GM20431 (cell line): Measurements from ENCODE around the gene EDDM3A.
"Not testable (repeated sequence)": the region's sequence is repeated elsewhere in the genome, so short reads cannot be mapped to it uniquely, and the experiment has no call there.

Experiments used
- in situ Hi-C: fragments of 300-500 bp; cut with MseI, MboI; formaldehyde crosslinking; loops from one replicate; pipeline ENCODE4 v1.15.0; 2020; ENCODE audit warnings: low sequenced_read_pairs; ENCODE audit not compliant: unreplicated experiment

Gene EDDM3A, protein sequence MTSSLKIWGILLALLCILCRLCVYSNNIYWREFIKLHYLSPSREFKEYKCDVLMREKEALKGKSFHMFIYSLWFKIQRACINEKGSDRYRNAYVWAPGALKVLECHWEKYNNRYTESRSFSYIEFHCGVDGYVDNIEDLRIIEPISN

GRCh38 chr14:20745571-20746358 is at the start of gene EDDM3A:
Gene EDDM3A, plus strand, starts transcription at chr14:20745887. Its CDS starts 1,694 bp downstream, at chr14:20747581.
- in situ Hi-C loops = no loop called here

DNA sequence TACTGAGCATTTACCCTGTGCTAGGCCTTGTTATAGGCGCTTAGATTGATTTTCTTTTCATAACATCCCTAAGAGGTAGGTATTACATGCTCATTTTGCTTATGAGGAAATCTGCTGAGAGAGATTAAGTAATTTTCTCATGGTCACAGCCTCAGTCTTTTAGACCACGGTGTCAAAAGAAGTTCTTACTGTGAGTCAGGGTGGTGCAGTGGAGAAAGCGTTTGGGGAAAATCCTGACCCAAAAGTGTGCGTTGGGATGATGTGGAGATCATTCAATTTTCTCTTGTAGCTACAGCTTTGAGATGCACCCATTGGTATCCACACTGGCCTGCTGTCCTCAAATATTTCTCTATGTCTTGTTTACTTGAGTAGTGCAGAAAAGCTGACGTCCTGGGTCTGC is 48.9 kb upstream of the EDDM3A start:
- in situ Hi-C loops = loop anchor here (10.0 kb wide), 1 partner anchor 158 kb away; no protein-coding TSS in a partner anchor

DNA sequence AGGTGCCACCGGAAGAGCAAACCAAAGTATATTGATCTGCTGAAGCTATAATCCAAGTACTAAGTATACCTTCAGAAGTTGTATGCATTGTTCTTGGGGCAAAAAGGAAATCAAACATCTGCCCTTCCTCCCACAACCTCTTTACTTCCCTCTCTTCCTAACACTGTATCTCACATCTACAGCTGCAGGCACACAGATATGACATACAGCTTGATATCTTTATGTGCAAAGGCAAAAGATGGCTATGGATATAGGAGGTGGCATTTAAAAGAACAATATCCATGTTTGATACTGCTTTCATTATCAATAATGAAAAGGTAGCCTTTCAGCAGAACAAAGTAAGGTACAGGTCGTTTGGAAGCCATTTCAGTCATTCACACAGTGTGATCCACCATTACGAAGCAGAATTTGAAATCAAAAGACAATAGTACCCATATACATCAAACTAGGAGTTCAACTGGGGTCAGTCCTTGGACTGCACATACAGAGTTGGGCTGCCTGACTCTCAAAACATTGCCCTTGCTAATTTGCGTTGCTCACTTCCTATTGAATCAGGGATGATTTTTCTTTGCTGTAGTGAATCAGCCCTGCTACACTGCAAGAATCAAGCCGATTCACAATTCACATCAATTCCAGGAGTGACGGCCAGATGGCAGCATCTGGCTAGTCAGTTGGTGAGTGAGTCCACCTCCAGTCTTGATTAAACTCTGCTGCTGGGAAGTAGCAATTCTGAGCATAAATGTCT is 48.2 kb upstream of the EDDM3A start:
- in situ Hi-C loops = loop anchor here (10.0 kb wide), 1 partner anchor 157 kb away; no protein-coding TSS in a partner anchor

DNA sequence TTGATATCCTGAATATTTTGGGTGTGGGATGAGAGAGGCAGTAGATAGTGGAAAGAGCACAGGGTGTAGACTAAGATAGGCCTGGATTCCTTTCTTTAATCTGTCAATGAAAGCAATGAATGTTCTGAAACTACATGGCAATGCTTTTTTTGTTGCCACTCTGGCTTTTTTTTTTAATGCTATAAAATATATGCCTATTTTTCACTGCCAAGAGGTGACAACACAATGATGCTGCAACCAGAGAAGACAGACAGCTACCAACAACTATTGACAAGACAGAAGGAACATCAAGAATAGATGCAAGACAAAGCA is 47.7 kb upstream of the EDDM3A start:
- in situ Hi-C loops = loop anchor here (10.0 kb wide), 1 partner anchor 157 kb away; no protein-coding TSS in a partner anchor

- in situ Hi-C loops = loop anchor here (10.0 kb wide), 1 partner anchor 156 kb away; no protein-coding TSS in a partner anchor
Measured at GRCh38 chr14:20698934-20699333, 46.8 kb upstream of the EDDM3A start.

DNA sequence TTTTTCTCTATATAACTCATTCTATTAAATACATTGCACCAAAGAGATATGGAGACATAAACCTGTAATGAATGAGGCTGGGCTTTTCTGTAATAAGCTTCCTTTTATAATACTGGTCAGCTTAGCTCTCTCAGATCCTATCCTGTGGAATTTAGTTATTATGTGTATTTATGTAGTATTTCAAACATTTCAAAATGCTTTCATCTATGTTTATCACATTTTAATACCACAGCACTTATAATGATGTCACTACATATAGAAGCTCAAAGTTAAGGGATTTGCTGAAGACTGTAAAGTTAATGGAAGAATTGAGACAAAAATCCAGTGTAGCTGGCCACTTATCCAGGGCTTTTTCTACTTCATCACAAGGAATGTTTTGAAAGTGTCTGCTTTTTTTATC is 45.8 kb upstream of the EDDM3A start:
- in situ Hi-C loops = loop anchor here (10.0 kb wide), 2 partner anchors 65 to 155 kb away; partner anchors contain the start of gene EDDM3B

GRCh38 chr14:20700965-20701364 is 44.7 kb upstream of the EDDM3A start:
- in situ Hi-C loops = loop anchor here (10.0 kb wide), 1 partner anchor 64 kb away; the partner anchor contains the start of gene EDDM3B

GRCh38 chr14:20706657-20707355 is 38.9 kb upstream of the EDDM3A start:
- in situ Hi-C loops = loop anchor here (10.0 kb wide), 1 partner anchor 58 kb away; the partner anchor contains the start of gene EDDM3B

GRCh38 chr14:20707622-20708021 is 38.1 kb upstream of the EDDM3A start:
- in situ Hi-C loops = loop anchor here (10.0 kb wide), 1 partner anchor 57 kb away; the partner anchor contains the start of gene EDDM3B

- in situ Hi-C loops = no loop called here
Measured at GRCh38 chr14:20711261-20711660, 34.4 kb upstream of the EDDM3A start.

GRCh38 chr14:20711685-20712084 is 34.0 kb upstream of the EDDM3A start:
- in situ Hi-C loops = no loop called here

GRCh38 chr14:20712904-20713303 is 32.8 kb upstream of the EDDM3A start:
- in situ Hi-C loops = no loop called here

DNA sequence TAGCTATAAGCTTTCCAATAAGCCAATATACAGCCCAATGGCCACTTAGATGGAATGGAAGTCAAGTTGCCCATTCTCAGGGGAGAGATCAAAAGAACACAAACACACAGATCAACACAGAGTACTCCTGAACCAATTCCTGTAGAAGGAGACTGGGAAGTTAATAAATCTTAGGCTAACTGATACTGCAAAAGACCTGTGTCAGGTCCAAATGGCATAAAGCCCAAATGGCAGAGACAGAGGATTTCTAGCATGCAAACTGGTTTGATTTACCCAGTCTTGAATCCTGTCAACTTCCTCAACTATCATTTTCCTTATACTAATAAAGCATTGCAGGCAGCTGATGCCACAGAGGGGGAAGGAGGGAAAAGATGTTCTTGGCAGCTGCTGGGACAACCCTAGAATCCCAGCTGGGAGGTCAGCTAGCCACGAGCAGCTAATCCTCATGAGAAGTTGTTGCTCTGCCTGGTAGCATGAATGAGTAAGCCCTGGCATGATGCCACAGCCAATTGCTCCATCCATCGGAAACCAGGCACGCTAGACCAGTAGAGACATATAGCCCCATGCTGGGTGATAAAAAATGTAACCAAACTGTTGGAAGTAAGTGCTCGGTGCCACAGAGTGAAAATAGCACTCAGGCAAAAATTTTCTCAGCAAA is 31.0 kb upstream of the EDDM3A start:
- in situ Hi-C loops = no loop called here

DNA sequence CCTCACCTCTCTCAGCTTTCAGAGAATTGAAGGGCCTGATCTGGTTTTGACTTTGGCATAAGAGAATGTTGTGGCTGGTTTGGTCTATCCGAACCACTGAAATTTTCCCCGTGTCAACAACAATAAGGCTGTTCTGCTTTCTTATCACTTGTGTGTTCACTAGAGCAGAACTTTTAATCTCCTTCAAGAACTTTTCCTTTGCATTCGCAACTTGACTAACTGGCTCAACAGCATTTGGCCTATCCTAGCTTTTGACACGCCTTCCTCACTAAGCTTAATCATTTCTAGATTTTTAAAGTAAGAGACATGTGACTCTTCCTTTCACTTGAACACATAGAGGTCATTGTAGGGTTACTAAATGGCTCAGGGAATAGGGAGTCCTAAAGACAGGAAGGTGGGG is 25.9 kb upstream of the EDDM3A start:
- in situ Hi-C loops = no loop called here

- in situ Hi-C loops = no loop called here
Measured at GRCh38 chr14:20720741-20721140, 24.9 kb upstream of the EDDM3A start.

DNA sequence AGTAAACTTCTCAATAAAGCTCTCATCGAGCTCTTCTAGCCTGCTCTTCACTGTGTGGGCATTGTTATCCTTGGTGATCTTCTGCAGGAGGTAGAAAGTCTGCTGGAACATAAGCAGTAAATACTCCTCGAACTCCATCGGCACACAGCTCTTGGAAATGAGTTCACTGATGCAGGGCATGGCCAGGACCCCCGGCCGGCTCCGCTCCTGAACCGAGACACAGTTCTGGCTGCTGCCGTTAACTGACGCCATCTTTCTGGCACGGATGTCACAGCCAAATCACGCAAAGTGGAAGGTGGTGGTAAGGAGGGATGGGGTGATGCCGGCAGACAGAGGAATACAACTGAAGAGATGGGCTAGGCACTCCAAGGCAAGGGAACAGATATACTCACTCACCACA is 23.7 kb upstream of the EDDM3A start:
- in situ Hi-C loops = no loop called here

GRCh38 chr14:20723488-20723887 is 22.2 kb upstream of the EDDM3A start:
- in situ Hi-C loops = no loop called here

GRCh38 chr14:20726121-20726520 is 19.6 kb upstream of the EDDM3A start:
- in situ Hi-C loops = not testable (repeated sequence)

DNA sequence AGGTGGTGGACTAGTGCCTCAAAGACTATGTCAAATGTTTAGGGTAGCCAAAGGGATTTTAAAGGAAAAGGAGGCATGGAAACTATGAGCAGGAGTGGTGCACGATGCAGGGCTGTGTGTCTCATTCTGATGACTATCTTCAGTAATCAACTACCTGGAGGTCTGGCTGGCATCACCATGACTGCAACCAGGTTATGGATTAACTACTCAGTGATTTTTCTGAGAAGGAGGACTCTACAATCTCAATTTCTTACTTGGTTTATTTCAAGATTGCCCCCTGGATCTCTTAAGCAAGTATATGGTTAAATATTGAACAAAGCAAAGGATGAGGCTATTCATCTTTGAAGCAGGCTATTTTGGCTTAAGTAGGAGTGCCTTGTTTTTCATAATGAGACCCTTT is 19.2 kb upstream of the EDDM3A start:
- in situ Hi-C loops = no loop called here

- in situ Hi-C loops = no loop called here
Measured at GRCh38 chr14:20730891-20731290, 14.8 kb upstream of the EDDM3A start.
